ENCODE results near the gene KLHDC4. TPM values are rescaled to one million over a fixed set of nuclear protein-coding genes. Genes with fewer than 3 reads are reported as not detected.

KLHDC4 gene
- total RNA-seq, 2 donors from 2014 or later: 28.7 to 118 TPM

DNA sequence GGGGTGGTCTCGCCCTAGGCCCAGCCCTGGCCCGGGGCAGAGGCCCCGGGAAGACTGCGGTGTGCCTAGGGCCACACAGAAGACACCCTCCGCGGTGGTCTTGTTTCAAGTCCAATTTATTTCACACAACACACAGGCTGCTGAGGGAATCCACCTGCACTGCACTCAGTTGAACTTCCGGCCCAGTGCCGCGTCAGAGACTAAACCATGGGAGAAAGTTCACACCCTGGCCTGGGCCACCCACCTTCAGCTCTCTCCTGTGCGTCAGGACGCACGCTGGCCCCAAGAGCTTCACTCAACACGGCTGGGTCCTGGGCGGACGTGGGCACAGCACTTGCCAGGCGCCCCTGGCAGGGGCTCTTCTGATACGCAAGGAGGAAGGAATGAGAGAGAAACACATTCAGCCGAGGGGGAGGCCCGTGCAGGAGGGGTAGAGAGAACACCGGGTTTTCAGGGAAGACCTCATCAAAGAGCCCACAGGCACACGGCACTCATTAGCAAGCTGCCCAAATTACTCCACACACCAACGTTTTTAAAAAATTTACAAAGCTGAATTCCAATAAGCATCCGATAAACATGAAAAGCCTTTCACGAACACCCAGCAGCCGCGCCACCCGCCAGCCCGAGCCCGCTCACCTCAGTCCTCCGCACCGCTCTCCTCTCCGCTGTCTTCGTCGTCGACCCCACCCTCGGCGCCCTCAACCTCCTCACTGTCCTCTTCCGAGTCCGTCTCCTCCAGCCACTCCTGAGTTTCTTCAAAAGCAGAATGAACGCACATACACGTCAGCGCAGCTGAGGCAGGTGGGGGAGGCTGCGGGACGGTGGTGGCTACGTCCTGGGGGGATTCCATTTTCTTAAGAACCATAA lies 57.8 kb downstream of the KLHDC4 start:
- ATAC-seq (no peak), DNase-seq (no peak)
- intact Hi-C loops (cut with DNase I, micrococcal nuclease): no loop called here

DNA sequence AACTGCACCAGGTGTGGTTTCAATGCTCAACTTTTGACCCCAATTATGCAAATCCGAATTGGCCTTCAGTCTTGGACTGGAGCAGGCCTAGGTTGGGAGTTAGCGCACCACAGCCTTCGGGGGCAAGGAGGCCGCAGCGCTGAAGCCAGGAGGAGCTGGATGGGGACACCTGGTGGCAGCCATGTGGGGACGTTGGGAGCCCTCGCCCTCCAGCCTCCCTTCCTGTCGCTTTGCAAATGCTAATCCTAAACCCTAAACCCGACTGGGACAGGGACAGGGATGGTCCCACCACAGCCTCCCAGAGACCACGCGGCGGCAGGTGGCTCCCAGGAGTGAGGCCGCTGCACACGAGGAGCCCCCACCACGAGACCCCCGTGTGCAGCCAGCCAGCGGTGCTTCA lies 58.7 kb downstream of the KLHDC4 start:
- intact Hi-C loops (cut with DNase I, micrococcal nuclease): no loop called here
- DNase-seq (no peak), ATAC-seq (no peak)

GRCh38 chr16:87706278-87707000 lies 59.3 kb downstream of the KLHDC4 start:
- ATAC-seq: no peak
- intact Hi-C loops (cut with DNase I, micrococcal nuclease): no loop called here
- DNase-seq: no peak

DNA sequence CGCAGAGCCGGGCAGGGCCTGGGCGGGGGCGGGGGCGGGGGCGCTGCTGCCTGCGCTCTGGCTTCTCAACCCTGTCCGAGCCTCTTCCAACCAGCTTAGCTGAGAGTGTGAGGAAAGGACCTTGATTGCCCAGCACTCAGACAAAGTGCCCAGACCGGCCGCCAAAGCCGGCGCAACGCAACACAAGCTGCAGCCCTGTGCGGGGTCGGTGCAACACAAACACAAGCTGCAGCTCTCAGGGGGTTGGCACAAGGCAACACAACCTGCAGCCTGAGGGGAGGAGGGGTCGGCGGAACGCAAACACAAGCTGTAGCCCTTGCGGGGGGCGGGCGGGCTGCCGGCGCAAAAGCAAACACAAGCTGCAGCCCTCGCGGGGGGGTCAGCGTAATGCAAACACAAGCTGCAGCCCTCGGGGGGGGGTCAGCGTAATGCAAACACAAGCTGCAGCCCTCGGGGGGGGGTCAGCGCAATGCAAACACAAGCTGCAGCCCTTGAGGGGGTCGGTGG lies 60.0 kb downstream of the KLHDC4 start:
- no peak for ATAC-seq
- intact Hi-C loops (cut with DNase I, micrococcal nuclease): no loop called here

GRCh38 chr16:87704754-87705353 lies 60.9 kb downstream of the KLHDC4 start:
- ATAC-seq: no peak
- no peak for DNase-seq
- intact Hi-C loops (cut with DNase I, micrococcal nuclease): no loop called here

More for the DNA sequence above, 60.0 kb downstream of the KLHDC4 start:
- DNase-seq: no peak

DNA sequence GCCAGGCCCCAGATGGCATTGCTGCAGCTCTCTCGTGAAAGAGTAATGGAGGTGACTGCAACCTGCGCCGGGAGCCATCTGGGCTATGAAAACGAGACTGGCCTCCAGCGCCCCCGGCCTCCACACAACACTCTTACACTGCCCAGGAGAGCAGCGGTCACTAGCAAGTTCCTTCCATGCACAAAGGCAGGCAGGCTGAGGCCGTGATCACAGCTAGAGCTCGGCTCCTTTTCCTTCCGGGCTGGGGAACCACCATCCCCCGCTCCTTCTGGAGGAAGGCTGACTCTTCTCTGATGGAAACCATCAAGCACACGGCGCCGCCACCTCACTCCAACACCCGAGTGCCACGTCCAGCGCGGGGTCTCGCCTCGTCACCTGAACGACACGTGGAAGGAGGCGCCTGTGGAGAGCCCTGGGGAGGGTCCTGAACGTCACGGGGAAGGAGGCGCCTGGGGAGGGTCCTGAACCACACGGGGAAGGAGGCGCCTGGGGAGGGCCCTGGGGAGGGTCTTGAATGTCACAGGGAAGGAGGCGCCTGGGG lies 61.9 kb downstream of the KLHDC4 start:
- DNase-seq (no peak), ATAC-seq (no peak)
- intact Hi-C loops (cut with DNase I, micrococcal nuclease): no loop called here

- intact Hi-C loops (cut with DNase I, micrococcal nuclease): no loop called here
- DNase-seq (no peak), ATAC-seq (no peak)
These were observed 62.7 kb downstream of the KLHDC4 start for GRCh38 chr16:87703071-87703470.

DNA sequence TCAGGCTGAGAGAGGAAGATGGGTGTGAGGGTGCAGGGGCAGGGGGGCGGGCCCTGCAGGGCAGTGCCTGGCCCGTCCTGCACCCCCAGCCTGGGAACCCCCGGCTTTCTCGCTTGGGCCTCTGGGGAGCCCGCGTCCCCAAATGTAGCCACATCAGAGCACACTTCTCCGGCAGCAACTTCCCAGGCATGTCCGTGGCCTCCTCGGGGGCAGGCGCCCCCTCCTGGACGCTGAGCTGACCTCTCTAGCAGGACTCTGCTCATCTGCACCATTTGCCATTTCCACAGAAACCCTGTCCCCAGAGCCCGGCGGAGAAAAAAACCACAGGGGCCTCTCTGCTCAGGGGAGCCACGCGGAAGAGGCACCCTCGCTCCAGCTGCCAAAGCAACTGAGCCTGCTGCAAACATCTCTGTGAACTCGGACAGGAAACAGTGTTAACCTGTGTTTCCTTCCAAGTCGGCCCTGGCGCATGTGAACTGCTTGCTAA lies 63.4 kb downstream of the KLHDC4 start:
- intact Hi-C loops (cut with DNase I, micrococcal nuclease): no loop called here
- ATAC-seq (no peak), DNase-seq (peak in 1 of 2 donors; percentile 44)

DNA sequence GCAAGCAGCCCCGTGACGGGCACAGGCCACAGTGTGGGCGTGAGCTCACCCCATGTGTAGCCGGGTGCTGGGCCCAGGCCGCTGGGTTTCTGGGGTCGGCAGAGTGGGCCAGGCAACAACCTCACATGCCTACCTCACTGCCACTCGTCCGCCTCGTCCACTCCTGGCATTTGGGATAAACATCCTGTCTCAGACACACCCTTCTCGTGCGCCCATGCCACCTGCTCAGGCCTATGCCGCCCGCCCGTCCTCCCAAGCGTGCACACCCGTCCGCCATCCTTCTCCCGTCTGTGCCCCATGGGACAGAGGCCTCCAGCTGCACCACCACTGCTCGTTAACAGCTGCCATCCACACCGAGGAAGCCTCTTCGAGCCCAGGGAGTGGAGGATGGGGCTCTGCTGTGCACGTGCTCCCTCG lies 64.3 kb downstream of the KLHDC4 start:
- ATAC-seq (no peak), DNase-seq (no peak)
- intact Hi-C loops (cut with DNase I, micrococcal nuclease): no loop called here

- no peak for DNase-seq
- ATAC-seq: no peak
- intact Hi-C loops (cut with DNase I, micrococcal nuclease): no loop called here
These were observed 64.7 kb downstream of the KLHDC4 start for GRCh38 chr16:87701078-87701460.

- no peak for DNase-seq
- intact Hi-C loops (cut with DNase I, micrococcal nuclease): no loop called here
- peak; percentile 31 for ATAC-seq
These were observed 65.2 kb downstream of the KLHDC4 start for GRCh38 chr16:87700406-87701077.

GRCh38 chr16:87698676-87699199 lies 67.0 kb downstream of the KLHDC4 start:
- no peak for DNase-seq
- ATAC-seq: no peak
- intact Hi-C loops (cut with DNase I, micrococcal nuclease): no loop called here

- intact Hi-C loops (cut with DNase I, micrococcal nuclease): no loop called here
- DNase-seq (no peak), ATAC-seq (no peak)
These were observed 67.5 kb downstream of the KLHDC4 start for GRCh38 chr16:87698241-87698640.

GRCh38 chr16:87697792-87698191 lies 68.0 kb downstream of the KLHDC4 start:
- no peak for ATAC-seq
- no peak for DNase-seq
- intact Hi-C loops (cut with DNase I, micrococcal nuclease): no loop called here

DNA sequence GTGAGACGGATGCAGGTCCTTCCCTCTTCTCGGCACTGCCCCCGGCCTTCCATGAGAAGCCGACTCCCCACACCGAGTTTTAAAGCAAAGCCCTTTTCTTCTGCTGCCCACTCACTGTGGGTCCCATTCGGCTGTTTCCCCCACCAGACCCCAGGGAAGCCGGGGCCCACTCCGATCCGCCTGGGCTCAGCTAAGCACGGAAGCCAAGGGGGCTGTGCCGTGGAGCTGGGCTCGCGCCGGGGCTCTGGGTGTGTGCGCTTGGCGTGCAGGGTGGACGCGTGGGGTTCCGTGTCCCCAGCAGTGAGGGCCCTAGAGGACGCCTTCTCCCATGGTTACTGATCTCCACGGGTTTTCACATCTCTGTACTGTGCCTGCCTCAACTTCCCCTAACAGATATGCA lies 68.5 kb downstream of the KLHDC4 start:
- intact Hi-C loops (cut with DNase I, micrococcal nuclease): no loop called here
- DNase-seq (no peak), ATAC-seq (no peak)

DNA sequence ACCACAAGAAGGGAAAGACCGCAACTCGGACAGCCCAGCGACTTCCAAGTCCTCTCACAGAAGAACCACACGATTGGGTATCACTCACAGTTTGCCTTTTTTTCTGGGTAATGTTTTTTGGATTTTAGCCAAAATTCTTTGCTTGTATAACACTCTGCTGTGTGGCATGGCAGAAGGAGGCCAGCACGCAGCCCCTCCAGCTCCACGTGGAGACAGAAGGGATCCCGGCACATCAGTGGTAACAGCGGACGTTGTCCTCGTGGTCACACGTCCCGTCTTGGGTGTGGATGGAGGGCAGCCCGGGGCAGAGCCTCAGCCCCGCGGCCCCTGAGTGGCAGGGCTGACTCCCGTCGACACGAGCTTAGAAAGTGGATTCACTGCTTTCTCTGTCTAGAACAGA lies 69.1 kb downstream of the KLHDC4 start:
- intact Hi-C loops (cut with DNase I, micrococcal nuclease): no loop called here

DNA sequence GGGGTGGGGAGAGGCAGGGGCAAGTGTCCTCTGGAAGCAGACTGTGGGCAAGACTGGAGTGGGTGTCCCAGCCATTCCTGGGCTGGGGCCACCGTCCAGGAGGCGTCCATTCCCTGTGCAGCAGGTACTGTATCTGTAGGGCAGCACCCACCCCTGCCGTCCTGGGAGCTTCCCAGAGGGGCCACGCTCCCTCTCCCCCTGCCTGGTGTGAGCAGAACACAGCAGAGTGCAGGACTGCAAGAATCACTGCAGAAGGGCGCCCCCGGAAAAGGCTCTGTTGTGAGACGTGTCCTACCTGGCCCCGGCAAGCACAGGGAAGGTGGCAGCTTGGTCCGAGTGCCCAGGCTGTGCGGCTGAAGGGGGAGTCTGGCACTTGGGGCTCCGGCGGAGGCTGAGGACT lies 70.3 kb downstream of the KLHDC4 start:
- intact Hi-C loops (cut with DNase I, micrococcal nuclease): no loop called here
- no peak for DNase-seq
- ATAC-seq: no peak

More for the DNA sequence above, 69.1 kb downstream of the KLHDC4 start:
- no peak for DNase-seq
- no peak for ATAC-seq

DNA sequence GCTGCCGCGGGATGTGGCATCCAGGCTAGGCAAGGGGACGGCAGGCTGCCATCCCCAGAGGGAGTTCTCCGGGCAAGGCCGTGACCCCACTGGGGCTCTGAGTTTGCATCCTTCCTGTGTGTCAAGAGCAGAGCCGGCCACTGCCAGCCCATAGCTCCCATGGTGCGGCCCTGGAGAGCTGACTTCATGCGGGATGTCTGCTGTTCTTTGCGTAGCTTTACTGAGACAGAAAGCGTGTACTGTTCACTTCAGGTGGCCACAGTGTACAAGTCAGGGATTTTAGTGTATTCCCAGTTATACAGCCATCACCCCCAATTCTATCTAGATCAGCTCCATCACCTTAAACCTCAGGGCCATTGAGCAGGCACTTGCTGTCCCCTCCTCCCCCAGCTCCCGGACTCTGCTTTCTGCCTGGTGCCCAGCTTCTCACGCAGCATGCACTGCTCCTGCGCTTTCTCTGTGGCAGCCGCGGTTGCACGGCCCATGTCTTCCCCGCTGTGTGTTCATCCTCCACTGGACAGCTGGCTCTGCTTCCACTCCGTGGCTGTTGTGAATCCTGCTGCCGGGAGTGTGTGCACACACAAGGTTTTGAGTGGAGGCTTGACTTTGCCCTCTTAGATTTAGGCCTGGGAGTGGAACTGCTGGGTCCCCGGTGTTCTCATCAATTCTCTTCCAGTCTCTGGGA lies 71.2 kb downstream of the KLHDC4 start:
- DNase-seq (no peak), ATAC-seq (no peak)
- intact Hi-C loops (cut with DNase I, micrococcal nuclease): no loop called here

All from left colon (tissue), 2 donors.